HG02763 (cell line): Measurements from ENCODE around the gene PSME2.

Source experiments
- ATAC-seq: cut with Tn5 transposase; IDR thresholded peaks from one replicate; pipeline ENCODE4 v1.9.1; 2021; ENCODE audit warnings: mild to moderate bottlenecking, moderate library complexity; ENCODE audit not compliant: unreplicated experiment

Gene PSME2

GRCh38 chr14:24146453-24146977 lies at the start of gene PSME2:
PSME2 (minus strand) TSS chr14:24146610; CDS start chr14:24146581, 29 bp downstream.
- peak; percentile 62 for ATAC-seq

GRCh38 chr14:24195186-24196070 lies 49.0 kb upstream of the PSME2 start, which contains the start of gene TM9SF1:
TM9SF1 (minus strand) TSS chr14:24195441; CDS start chr14:24195019, 422 bp downstream.
- ATAC-seq: peak; percentile 80

- ATAC-seq: no peak
These were observed 48.4 kb upstream of the PSME2 start for GRCh38 chr14:24194873-24195185.

- ATAC-seq: no peak
These were observed 47.9 kb upstream of the PSME2 start for GRCh38 chr14:24194186-24194872.

GRCh38 chr14:24192933-24193332 lies 46.5 kb upstream of the PSME2 start:
- no peak for ATAC-seq

- ATAC-seq: no peak
These were observed 44.0 kb upstream of the PSME2 start for GRCh38 chr14:24190416-24190815.

GRCh38 chr14:24189460-24189859 lies 43.0 kb upstream of the PSME2 start:
- ATAC-seq: no peak

- no peak for ATAC-seq
These were observed 42.6 kb upstream of the PSME2 start for GRCh38 chr14:24189059-24189375.

- peak; percentile 85 for ATAC-seq
These were observed 42.0 kb upstream of the PSME2 start, which contains the start of gene IPO4 for GRCh38 chr14:24188251-24189058. IPO4 (minus strand) TSS chr14:24188816; CDS start chr14:24188787, 29 bp downstream.

- ATAC-seq: no peak
These were observed 41.1 kb upstream of the PSME2 start for GRCh38 chr14:24187539-24187915.

GRCh38 chr14:24186831-24187538 lies 40.6 kb upstream of the PSME2 start:
- no peak for ATAC-seq

GRCh38 chr14:24185741-24186140 lies 39.3 kb upstream of the PSME2 start:
- no peak for ATAC-seq

- ATAC-seq: no peak
These were observed 38.6 kb upstream of the PSME2 start for GRCh38 chr14:24185026-24185425.

GRCh38 chr14:24184104-24184970 lies 37.9 kb upstream of the PSME2 start:
- no peak for ATAC-seq

- ATAC-seq: no peak
These were observed 36.6 kb upstream of the PSME2 start for GRCh38 chr14:24183014-24183481.

GRCh38 chr14:24182110-24182882 lies 35.9 kb upstream of the PSME2 start:
- no peak for ATAC-seq

- ATAC-seq: no peak
These were observed 35.1 kb upstream of the PSME2 start for GRCh38 chr14:24181371-24182077.
